ENCODE data around the gene OR10H5.
"Not testable (repeated sequence)": the region's sequence is repeated elsewhere in the genome, so short reads cannot be mapped to it uniquely, and the experiment has no call there.

OR10H5 gene

GRCh38 chr19:15813916-15814315, 26.5 kb downstream of the OR10H5 start:
- H3K27ac ChIP-seq = no peak overlapping the region
- TF ChIP-seq ZFX (IDR thresholded peaks at IDR 0.05; ENCODE audit: borderline replicate concordance) (no peak), CTCF (IDR thresholded peaks at IDR 0.05) (no peak)

GRCh38 chr19:15815306-15815705, 27.8 kb downstream of the OR10H5 start, which contains the start of gene OR10H1:
TSS of gene OR10H1 (minus strand) at chr19:15815664. CDS start at chr19:15808037, 7,627 bp downstream.
- TF ChIP-seq ZFX (IDR thresholded peaks at IDR 0.05; ENCODE audit: borderline replicate concordance) (no peak), CTCF (IDR thresholded peaks at IDR 0.05) (no peak)
- H3K27ac ChIP-seq = no peak within 1 kb of the TSS

GRCh38 chr19:15820646-15821045, 33.2 kb downstream of the OR10H5 start:
- no peak overlapping the region for H3K27ac ChIP-seq
- TF ChIP-seq ZFX (IDR thresholded peaks at IDR 0.05; ENCODE audit: borderline replicate concordance) (no peak), CTCF (IDR thresholded peaks at IDR 0.05) (no peak)

GRCh38 chr19:15825753-15826152, 38.3 kb downstream of the OR10H5 start:
- TF ChIP-seq ZFX (IDR thresholded peaks at IDR 0.05; ENCODE audit: borderline replicate concordance) (no peak), CTCF (IDR thresholded peaks at IDR 0.05) (no peak)
- H3K27ac ChIP-seq = no peak overlapping the region

GRCh38 chr19:15828121-15828610, 40.7 kb downstream of the OR10H5 start:
- TF ChIP-seq CTCF (IDR thresholded peaks at IDR 0.05) = no peak
- no peak for TF ChIP-seq ZFX (IDR thresholded peaks at IDR 0.05; ENCODE audit: borderline replicate concordance)
- H3K27ac ChIP-seq = no peak overlapping the region

GRCh38 chr19:15828611-15829305, 41.3 kb downstream of the OR10H5 start:
- not testable (repeated sequence) for H3K27ac ChIP-seq

GRCh38 chr19:15829306-15829698, 41.8 kb downstream of the OR10H5 start:
- TF ChIP-seq ZFX (IDR thresholded peaks at IDR 0.05; ENCODE audit: borderline replicate concordance) (no peak), CTCF (IDR thresholded peaks at IDR 0.05) (no peak)
- no peak overlapping the region for H3K27ac ChIP-seq

GRCh38 chr19:15829786-15830185, 42.3 kb downstream of the OR10H5 start:
- H3K27ac ChIP-seq = no peak overlapping the region
- TF ChIP-seq ZFX (IDR thresholded peaks at IDR 0.05; ENCODE audit: borderline replicate concordance) = no peak
- TF ChIP-seq CTCF (IDR thresholded peaks at IDR 0.05) = no peak

Measured in 22Rv1 (cell line).